GM23248 (cell line): ENCODE data around the gene LMCD1.

Experiments
- EZH2 ChIP-seq: fragments of 200-600 bp; sonication (generic); IDR thresholded peaks from 2 replicates; pipeline ENCODE4 v1.6.1; 2018; ENCODE audit warnings: antibody characterized with exemption, mild to moderate bottlenecking; ENCODE audit not compliant: insufficient read depth, poor library complexity, severe bottlenecking
- EZH2phosphoT487 ChIP-seq: fragments of 200-600 bp; sonication (generic); IDR thresholded peaks from 2 replicates; pipeline ENCODE4 v1.6.1; 2018; ENCODE audit warnings: antibody characterized with exemption, moderate library complexity, mild to moderate bottlenecking, low read depth; ENCODE audit not compliant: insufficient read depth

DNA sequence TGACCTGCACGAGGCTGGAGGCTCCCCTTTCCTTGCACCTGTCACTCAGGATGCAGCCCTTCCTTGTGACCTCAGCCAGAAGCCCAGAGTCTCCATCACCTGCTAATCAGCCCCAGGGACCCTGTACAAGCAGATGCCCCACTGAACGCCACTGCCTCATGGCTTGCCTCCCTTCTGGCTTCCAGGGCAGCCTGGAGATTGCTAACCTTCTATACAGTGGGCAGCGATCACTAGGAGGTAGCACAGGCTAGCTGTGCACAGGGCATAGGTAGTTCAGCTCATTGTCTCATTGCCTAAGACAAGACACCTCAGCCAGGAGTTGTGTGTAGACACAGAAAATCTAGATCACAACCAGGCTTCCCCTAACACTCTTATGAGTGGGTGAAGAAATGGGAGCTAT is 93.6 kb downstream of the LMCD1 start:
- TF ChIP-seq EZH2 = no peak
- no peak for TF ChIP-seq EZH2phosphoT487
